ENCODE measurements around the gene AGFG1.

GRCh38 chr2:227510620-227510958, 38.6 kb downstream of the AGFG1 start:
- TF ChIP-seq, protein P1, sequence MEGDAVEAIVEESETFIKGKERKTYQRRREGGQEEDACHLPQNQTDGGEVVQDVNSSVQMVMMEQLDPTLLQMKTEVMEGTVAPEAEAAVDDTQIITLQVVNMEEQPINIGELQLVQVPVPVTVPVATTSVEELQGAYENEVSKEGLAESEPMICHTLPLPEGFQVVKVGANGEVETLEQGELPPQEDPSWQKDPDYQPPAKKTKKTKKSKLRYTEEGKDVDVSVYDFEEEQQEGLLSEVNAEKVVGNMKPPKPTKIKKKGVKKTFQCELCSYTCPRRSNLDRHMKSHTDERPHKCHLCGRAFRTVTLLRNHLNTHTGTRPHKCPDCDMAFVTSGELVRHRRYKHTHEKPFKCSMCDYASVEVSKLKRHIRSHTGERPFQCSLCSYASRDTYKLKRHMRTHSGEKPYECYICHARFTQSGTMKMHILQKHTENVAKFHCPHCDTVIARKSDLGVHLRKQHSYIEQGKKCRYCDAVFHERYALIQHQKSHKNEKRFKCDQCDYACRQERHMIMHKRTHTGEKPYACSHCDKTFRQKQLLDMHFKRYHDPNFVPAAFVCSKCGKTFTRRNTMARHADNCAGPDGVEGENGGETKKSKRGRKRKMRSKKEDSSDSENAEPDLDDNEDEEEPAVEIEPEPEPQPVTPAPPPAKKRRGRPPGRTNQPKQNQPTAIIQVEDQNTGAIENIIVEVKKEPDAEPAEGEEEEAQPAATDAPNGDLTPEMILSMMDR (IDR thresholded peaks at IDR 0.05) = no peak
- no peak for TF ChIP-seq POLR2A (IDR thresholded peaks at IDR 0.05)

All from heart left ventricle (tissue), 13 donors.